Right lobe of liver (tissue), 6 donors: ENCODE measurements around the gene SYTL1. TPM values are rescaled to one million over a fixed set of nuclear protein-coding genes. Genes with fewer than 3 reads are reported as not detected.

Experiments used
- ATAC-seq, 4 donors: fragments of 200-7000 bp; cut with Tn5 transposase; one replicate each; pipeline ENCODE4 v1.9.1; 2020; ENCODE audit warnings: mild to moderate bottlenecking in 4 of 4, moderate library complexity in 4 of 4
- DNase-seq, 3 donors: peaks; one replicate each; pipeline ENCODE4 v3.0.0-alpha.2; 2020
- H3K27ac ChIP-seq, 3 donors: fragments of 200-600 bp; one replicate each; pipeline ENCODE4 v1.8.0; 2022
- H3K27me3 ChIP-seq, 2 donors: fragments of 200-600 bp; one replicate each; pipeline ENCODE4 v1.8.0; 2022
- H3K36me3 ChIP-seq, 4 donors: fragments of 200-600 bp; sonication (generic) in 1 of 4; one replicate each; pipeline versions ENCODE4 v1.5.1 to v1.8.0; 2017 to 2022; ENCODE audit warnings: control low read depth in 1 of 4
- H3K4me1 ChIP-seq, 4 donors: fragments of 200-600 bp; sonication (generic) in 1 of 4; one replicate each; pipeline versions ENCODE4 v1.5.1 to v1.8.0; 2017 to 2022; ENCODE audit warnings: control low read depth in 1 of 4
- H3K4me3 ChIP-seq, 3 donors: fragments of 200-600 bp; one replicate each; pipeline ENCODE4 v1.8.0; 2022
- H3K9me3 ChIP-seq, 4 donors: fragments of 200-600 bp; sonication (generic) in 1 of 4; one replicate each; pipeline versions ENCODE4 v1.5.1 to v1.8.0; 2017 to 2022; ENCODE audit warnings: control low read depth in 1 of 4
- POLR2A ChIP-seq: fragments of 450-650 bp; IDR thresholded peaks from one replicate; pipeline ENCODE4 v1.6.1; 2017; ENCODE audit warnings: antibody characterized with exemption, mild to moderate bottlenecking
- WGBS: methylation state at CpG from one replicate; pipeline ENCODE4 v1.1.6; 2018; ENCODE audit warnings: low coverage, low lambda C conversion rate; ENCODE audit not compliant: insufficient coverage; ENCODE audit errors: missing lambda C conversion rate; 5-methylcytosine and 5-hydroxymethylcytosine counted together
- intact Hi-C, 2 donors: fragments of 100-400 bp; cut with DNase I; formaldehyde crosslinking; loops; one replicate each; pipeline versions ENCODE4 v1.11.2 to v1.14.1; 2022
- total RNA-seq, 6 experiments: library from RNA; depleted of rRNA in 2 of 6; stranded (reverse); fragments of >200 nt in 2 of 6; fragmentation: NEBNext Ultra II Directional in 3 of 6; extraction: Animal tissue kit (Norgen Biotek cat#: 25700) in 3 of 6; gene quantifications; one replicate each; pipeline versions ENCODE4 v1.1.0 to v1.2.4, GENCODE V29; 2016 to 2023
- TF ChIP-seq, protein P1 (sequence below), 4 donors: fragments of 200-600 bp in 3 of 4; fragments of 450-650 bp in 1 of 4; IDR thresholded peaks; one replicate each; pipeline versions ENCODE4 v1.5.1 to v1.8.0; 2016 to 2022; ENCODE audit warnings: antibody characterized with exemption in 4 of 4, mild to moderate bottlenecking in 2 of 4
- donor health status: DM: no; HTN: yes; CAD: no.
- donor health status: DM: no; HTN: no; CAD: no.
- donor health status: DM: no; HTN: no; CAD: no.
- donor health status: DM: no; HTN: yes; CAD: no.
- donor health status: DM: no; HTN: yes; CAD: no.

The SYTL1 gene
- total RNA-seq, 6 experiments from 2014 or later = 0.37 to 1.7 (median 0.80) TPM

DNA sequence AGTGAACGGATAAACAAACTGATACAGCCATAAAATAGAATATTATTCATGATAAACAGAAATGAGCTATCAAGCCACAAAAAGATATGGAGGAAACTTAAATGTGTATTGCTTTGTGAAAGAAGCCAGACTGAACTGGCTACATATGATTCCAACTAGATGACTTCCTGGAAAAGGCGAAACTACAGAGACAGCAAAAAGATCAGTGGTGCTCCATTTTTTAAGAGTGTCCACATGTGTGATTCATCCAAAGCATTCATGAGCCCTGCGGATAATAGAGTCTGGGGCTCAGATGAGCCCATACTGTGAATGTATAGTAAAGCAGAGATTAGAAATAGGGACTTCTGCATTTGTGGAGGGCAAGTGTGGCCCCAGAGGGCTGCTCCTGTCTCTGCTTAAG is 27.7 kb upstream of the SYTL1 start:
- intact Hi-C loops = no loop called here
- WGBS = 63% methylated on average over 3 of the region's 3 CpGs
- ATAC-seq = no peak

DNA sequence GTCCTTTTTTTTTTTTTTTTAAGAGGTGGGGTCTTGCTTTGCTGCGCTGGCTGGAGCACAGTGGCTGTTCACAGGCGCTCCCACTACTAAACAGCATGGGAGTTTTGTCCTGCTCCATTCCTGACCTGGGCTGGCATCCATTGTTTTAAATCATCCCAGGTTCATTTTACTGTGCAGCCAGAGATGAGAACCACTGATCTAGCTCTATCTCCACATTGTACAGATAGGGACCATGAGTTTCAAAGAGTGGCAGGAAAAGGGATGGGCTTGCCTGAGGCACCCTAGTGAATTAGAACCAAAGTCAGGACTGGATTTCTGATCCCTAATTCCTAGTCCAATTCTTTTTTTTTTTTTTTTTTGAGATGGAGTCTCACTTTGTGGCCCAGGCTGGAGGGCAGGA is 27.1 kb upstream of the SYTL1 start:
- H3K27ac ChIP-seq = no peak overlapping the region
- no CpG with 5 or more reads among the region's 2 CpGs for WGBS
- DNase-seq = no peak
- no peak for ATAC-seq
- H3K4me3 ChIP-seq = no peak overlapping the region
- H3K27me3 ChIP-seq = no peaks in the 10 kb centered on the region
- intact Hi-C loops = no loop called here
- TF ChIP-seq, protein P1, sequence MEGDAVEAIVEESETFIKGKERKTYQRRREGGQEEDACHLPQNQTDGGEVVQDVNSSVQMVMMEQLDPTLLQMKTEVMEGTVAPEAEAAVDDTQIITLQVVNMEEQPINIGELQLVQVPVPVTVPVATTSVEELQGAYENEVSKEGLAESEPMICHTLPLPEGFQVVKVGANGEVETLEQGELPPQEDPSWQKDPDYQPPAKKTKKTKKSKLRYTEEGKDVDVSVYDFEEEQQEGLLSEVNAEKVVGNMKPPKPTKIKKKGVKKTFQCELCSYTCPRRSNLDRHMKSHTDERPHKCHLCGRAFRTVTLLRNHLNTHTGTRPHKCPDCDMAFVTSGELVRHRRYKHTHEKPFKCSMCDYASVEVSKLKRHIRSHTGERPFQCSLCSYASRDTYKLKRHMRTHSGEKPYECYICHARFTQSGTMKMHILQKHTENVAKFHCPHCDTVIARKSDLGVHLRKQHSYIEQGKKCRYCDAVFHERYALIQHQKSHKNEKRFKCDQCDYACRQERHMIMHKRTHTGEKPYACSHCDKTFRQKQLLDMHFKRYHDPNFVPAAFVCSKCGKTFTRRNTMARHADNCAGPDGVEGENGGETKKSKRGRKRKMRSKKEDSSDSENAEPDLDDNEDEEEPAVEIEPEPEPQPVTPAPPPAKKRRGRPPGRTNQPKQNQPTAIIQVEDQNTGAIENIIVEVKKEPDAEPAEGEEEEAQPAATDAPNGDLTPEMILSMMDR (IDR thresholded peaks at IDR 0.05) = no peak
- no peak for TF ChIP-seq POLR2A
- no peaks in the 10 kb centered on the region for H3K9me3 ChIP-seq
- H3K4me1 ChIP-seq = no peaks in the 10 kb centered on the region
- no peaks in the 10 kb centered on the region for H3K36me3 ChIP-seq

More for the DNA sequence above, 27.7 kb upstream of the SYTL1 start:
- H3K4me3 ChIP-seq = no peak overlapping the region
- no peaks in the 10 kb centered on the region for H3K9me3 ChIP-seq
- TF ChIP-seq, protein P1 (IDR thresholded peaks at IDR 0.05) = no peak
- TF ChIP-seq POLR2A = no peak
- no peaks in the 10 kb centered on the region for H3K27me3 ChIP-seq
- H3K36me3 ChIP-seq = no peaks in the 10 kb centered on the region
- H3K27ac ChIP-seq = no peak overlapping the region
- H3K4me1 ChIP-seq = no peaks in the 10 kb centered on the region
- DNase-seq = no peak

DNA sequence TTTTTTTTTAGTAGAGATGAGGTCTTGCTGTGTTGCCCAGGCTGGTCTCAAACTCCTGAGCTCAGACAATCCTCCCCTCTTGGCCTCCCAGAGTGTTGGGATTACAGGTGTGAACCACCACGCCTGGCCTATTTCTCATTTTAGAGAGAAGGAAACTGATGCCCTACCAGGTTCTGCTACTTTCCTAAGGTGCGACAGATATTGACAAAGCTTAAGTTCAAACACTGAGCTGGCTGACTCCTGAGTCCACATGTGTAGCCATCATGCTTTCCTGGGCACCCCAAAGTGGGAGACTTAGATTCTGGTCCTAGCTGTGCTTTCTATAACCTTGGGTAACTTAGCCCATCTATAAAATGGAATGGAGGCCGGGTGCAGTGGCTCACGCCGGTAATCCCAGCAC is 25.0 kb upstream of the SYTL1 start:
- Histone ChIP-seq H3K4me1 (peaks cover 0 to 4% (median 0%) of the 10 kb centered on the region in 4 donors), H3K4me3 (no peak overlapping the region), H3K36me3 (no peaks in the 10 kb centered on the region), H3K27ac (no peak overlapping the region), H3K27me3 (no peaks in the 10 kb centered on the region), H3K9me3 (no peaks in the 10 kb centered on the region)
- WGBS = 90% methylated on average over 2 of the region's 5 CpGs
- no peak for TF ChIP-seq POLR2A
- TF ChIP-seq, protein P1 (IDR thresholded peaks at IDR 0.05) = no peak
- intact Hi-C loops = no loop called here
- ATAC-seq (no peak), DNase-seq (no peak)

DNA sequence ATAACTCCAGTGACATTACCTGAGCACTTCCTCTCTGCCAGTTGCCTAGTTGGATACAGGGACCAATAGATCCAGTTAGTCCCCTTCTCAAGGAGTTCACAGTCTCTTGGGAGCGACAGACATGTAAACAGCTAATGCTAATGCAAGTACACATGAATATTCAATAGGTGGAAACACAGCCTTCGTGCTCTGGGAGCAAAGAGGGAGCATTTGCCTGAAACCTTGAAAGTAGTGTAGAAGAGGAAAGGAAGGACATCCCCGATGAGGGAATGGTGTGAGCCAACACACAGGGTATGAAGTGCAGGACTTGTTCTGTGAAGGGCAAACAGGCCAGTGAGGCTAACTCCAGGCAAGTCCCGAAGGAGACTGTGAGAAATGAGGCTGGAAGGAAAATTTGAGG is 23.7 kb upstream of the SYTL1 start:
- H3K4me1 ChIP-seq = peaks cover 0 to 7% (median under 1%) of the 10 kb centered on the region in 4 donors
- no peaks in the 10 kb centered on the region for H3K36me3 ChIP-seq
- DNase-seq = no peak
- 25% methylated on average over 4 of the region's 4 CpGs for WGBS
- TF ChIP-seq, protein P1 (IDR thresholded peaks at IDR 0.05) = no peak
- TF ChIP-seq POLR2A = no peak
- no peaks in the 10 kb centered on the region for H3K9me3 ChIP-seq
- H3K27ac ChIP-seq = no peak overlapping the region
- no peaks in the 10 kb centered on the region for H3K27me3 ChIP-seq
- ATAC-seq = no peak
- H3K4me3 ChIP-seq = no peak overlapping the region
- intact Hi-C loops = no loop called here

DNA sequence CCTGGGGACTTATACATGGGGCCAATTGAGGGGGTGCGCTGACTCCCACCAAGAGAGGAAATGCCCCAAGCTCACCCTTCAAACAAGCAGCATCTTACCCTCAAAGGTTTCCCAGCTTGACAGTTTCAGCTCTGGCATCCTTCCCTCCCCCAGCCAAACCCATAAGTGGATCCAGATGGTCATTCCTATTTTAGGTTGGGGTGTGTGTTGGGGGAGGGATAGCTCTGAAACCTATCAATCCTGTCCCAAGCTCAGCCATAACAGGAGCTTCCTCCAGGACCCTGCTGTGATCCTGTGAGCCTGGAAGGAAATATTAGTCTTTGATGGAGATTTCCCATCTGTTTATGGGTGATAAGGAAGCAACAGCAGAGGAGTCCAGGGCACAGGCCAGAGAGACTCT is 23.2 kb upstream of the SYTL1 start:
- no peak overlapping the region for H3K4me3 ChIP-seq
- no peaks in the 10 kb centered on the region for H3K27me3 ChIP-seq
- H3K4me1 ChIP-seq = peaks cover 0 to 12% (median 2%) of the 10 kb centered on the region in 4 donors
- ATAC-seq (no peak), DNase-seq (no peak)
- intact Hi-C loops = no loop called here
- 60% methylated on average over 1 of the region's 1 CpG for WGBS
- no peaks in the 10 kb centered on the region for H3K9me3 ChIP-seq
- TF ChIP-seq POLR2A = no peak
- TF ChIP-seq, protein P1 (IDR thresholded peaks at IDR 0.05) = no peak
- H3K36me3 ChIP-seq = no peaks in the 10 kb centered on the region
- no peak overlapping the region for H3K27ac ChIP-seq
